IMR-90 (cell line): ENCODE results near the gene CD2BP2. TPM values are rescaled to one million over a fixed set of nuclear protein-coding genes. Genes with fewer than 3 reads are reported as not detected.

Experiments used
- MAZ ChIP-seq: IDR thresholded peaks from 2 replicates; pipeline ENCODE4 v1.6.1; 2012; ENCODE audit warnings: low read depth, mild to moderate bottlenecking, low read length, improper control_type of control experiment, moderate library complexity, borderline replicate concordance
- polyA plus RNA-seq, 3 experiments: library from polyadenylated mRNA; depleted of rRNA; stranded (reverse); fragments of >200 nt; gene quantifications; 2 replicates each; pipeline ENCODE4 v1.2.3, GENCODE V29; 2012; ENCODE audit warnings: low replicate concordance in 1 of 3
- total RNA-seq: library from RNA; depleted of rRNA; stranded (reverse); fragments of >200 nt; gene quantifications from 2 replicates; pipeline ENCODE4 v1.2.3, GENCODE V29; 2012
- TF ChIP-seq, protein P1 (sequence below): conservative IDR thresholded peaks from 2 replicates; pipeline ENCODE4 v1.5.1; 2012; ENCODE audit warnings: mild to moderate bottlenecking, low read depth, low read length, improper control_type of control experiment

Gene CD2BP2
- total and polyA plus RNA-seq, 2 of the 4 experiments (the other 2 are of a cell fraction), result 29.6 to 41.1 TPM

- TF ChIP-seq, protein P1, sequence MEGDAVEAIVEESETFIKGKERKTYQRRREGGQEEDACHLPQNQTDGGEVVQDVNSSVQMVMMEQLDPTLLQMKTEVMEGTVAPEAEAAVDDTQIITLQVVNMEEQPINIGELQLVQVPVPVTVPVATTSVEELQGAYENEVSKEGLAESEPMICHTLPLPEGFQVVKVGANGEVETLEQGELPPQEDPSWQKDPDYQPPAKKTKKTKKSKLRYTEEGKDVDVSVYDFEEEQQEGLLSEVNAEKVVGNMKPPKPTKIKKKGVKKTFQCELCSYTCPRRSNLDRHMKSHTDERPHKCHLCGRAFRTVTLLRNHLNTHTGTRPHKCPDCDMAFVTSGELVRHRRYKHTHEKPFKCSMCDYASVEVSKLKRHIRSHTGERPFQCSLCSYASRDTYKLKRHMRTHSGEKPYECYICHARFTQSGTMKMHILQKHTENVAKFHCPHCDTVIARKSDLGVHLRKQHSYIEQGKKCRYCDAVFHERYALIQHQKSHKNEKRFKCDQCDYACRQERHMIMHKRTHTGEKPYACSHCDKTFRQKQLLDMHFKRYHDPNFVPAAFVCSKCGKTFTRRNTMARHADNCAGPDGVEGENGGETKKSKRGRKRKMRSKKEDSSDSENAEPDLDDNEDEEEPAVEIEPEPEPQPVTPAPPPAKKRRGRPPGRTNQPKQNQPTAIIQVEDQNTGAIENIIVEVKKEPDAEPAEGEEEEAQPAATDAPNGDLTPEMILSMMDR, result no peak
- TF ChIP-seq MAZ, result peak; percentile 51; the same call in 1 of the 2 replicates
Observed at GRCh38 chr16:30368122-30368791, 13.1 kb upstream of the CD2BP2 start (continued).
